ENCODE data around the gene MTARC2. TPM values are rescaled to one million over a fixed set of nuclear protein-coding genes. Genes with fewer than 3 reads are reported as not detected.
"Not testable (repeated sequence)": the region's sequence is repeated elsewhere in the genome, so short reads cannot be mapped to it uniquely, and the experiment has no call there.

MTARC2 gene
- total and polyA plus RNA-seq, 8 donors = 41.2 to 84.3 (median 80.9) TPM

DNA sequence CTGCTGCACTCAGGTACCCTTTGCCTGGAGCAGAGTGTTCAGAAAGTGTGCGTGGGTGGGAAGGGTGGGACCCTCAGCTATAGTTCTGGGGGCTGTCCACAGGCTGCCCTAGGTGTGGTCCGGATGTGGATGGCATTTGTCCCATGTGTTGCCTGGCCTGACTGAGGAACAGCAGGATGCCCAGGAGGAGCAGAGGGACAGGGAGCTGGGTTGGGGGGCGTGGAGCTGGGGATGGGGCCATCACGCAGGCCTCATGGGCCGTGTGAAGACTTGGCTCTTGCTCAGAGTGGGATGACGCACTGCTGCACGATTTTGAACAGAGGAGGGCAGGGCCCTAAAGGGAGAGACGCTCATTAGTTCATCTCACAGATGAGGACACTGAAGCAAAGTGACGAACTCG, 41.0 kb upstream of the MTARC2 start:
- Histone ChIP-seq H3K4me3 (no peak overlapping the region), H3K27me3 (no peaks in the 10 kb centered on the region), H3K36me3 (no peaks in the 10 kb centered on the region), H3K27ac (no peak overlapping the region), H3K9me3 (no peaks in the 10 kb centered on the region), H3K4me1 (no peaks in the 10 kb centered on the region)
- DNase-seq (peak in 1 of 4 donors; percentile 61), ATAC-seq (no peak)
- TF ChIP-seq, protein P1, sequence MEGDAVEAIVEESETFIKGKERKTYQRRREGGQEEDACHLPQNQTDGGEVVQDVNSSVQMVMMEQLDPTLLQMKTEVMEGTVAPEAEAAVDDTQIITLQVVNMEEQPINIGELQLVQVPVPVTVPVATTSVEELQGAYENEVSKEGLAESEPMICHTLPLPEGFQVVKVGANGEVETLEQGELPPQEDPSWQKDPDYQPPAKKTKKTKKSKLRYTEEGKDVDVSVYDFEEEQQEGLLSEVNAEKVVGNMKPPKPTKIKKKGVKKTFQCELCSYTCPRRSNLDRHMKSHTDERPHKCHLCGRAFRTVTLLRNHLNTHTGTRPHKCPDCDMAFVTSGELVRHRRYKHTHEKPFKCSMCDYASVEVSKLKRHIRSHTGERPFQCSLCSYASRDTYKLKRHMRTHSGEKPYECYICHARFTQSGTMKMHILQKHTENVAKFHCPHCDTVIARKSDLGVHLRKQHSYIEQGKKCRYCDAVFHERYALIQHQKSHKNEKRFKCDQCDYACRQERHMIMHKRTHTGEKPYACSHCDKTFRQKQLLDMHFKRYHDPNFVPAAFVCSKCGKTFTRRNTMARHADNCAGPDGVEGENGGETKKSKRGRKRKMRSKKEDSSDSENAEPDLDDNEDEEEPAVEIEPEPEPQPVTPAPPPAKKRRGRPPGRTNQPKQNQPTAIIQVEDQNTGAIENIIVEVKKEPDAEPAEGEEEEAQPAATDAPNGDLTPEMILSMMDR (IDR thresholded peaks at IDR 0.05) = no peak
- intact Hi-C loops (cut with DNase I) = no loop called here

DNA sequence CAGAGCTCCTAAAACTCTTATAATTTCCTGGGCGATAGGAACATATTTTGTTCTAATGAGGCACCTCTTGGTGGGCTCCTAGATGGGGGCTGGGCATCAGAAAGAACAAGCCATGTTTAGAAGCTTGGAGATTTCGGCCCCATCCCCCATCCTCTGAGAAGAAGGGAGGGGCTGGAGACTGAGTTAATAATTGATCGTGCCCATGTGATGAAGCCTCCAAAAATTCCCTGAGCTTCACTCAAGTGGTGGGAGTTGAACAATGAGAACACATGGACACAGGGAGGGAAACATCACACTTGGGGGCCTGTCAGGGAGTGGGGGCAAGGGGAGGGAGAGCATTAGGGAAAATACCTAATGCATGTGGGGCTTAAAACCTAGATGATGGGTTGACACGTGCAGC, 39.9 kb upstream of the MTARC2 start:
- ATAC-seq = no peak
- TF ChIP-seq, protein P1 (IDR thresholded peaks at IDR 0.05) = no peak
- H3K4me3 ChIP-seq = no peak overlapping the region
- H3K36me3 ChIP-seq = no peaks in the 10 kb centered on the region
- no peak overlapping the region for H3K27ac ChIP-seq
- no peak for DNase-seq
- H3K27me3 ChIP-seq = no peaks in the 10 kb centered on the region
- intact Hi-C loops (cut with DNase I) = no loop called here
- no peaks in the 10 kb centered on the region for H3K9me3 ChIP-seq
- no peaks in the 10 kb centered on the region for H3K4me1 ChIP-seq

DNA sequence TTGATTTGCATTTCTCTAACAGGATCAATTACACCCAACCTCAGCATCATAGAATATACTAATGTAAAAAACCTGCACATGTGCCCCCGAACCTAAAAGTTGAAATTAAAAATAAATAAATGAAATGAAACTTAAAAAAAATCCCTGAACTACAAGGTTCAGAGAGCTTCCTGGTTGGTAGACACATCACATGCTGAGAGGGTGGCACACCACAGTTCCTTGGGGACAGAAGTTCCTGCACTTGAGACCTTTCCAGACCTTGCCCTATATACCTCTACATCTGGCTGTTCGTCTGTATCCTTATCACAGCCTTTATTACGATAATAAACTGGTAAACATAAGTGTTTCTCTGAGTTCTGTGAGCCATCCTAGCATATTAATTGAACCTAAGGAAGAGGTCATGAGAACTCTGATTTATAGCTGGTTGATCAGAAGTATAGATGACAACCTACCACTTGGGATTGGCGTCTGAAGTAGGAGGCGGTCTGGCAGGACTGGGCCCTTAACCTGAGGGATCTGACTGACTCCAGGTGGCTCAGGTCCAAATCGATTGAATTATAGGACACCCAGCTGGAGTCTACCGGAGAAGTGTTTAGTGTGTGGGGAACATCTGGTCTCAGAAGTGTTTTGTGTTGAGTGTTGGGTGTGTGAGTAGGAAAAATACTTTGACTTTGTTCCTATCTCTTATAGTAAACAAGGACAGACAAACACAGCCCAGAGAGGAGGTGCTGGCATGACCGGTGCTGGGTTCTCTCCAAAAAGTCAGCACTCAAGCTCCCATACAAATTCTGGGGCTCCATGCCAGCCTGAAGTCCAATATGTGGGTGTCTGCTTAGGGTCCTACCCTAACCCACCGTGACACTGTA, 39.0 kb upstream of the MTARC2 start:
- intact Hi-C loops (cut with DNase I) = no loop called here
- Histone ChIP-seq H3K4me1 (no peaks in the 10 kb centered on the region), H3K36me3 (no peaks in the 10 kb centered on the region), H3K4me3 (no peak overlapping the region), H3K27me3 (no peaks in the 10 kb centered on the region), H3K9me3 (no peaks in the 10 kb centered on the region), H3K27ac (no peak overlapping the region)
- ATAC-seq (no peak), DNase-seq (no peak)
- TF ChIP-seq, protein P1 (IDR thresholded peaks at IDR 0.05) = no peak

DNA sequence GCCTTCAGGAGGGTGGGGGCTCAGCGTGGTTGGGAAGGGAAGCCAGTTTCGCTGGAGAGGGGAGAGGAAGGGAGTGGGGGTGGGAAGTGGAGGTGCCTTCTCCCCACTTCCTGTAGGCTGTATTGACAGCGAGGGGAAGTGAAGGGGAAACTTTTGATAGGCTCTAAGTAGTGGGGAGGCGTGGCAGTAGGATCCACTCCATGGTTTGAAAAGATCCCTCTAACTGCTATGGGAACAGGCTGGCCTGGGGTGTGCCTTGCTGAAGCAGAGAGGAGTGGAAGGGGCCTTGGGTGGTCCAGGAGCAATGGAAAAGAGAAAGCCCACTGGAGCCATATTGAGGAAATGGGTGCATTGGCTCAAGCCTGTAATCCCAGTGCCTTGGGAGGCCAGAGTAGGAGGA, 37.8 kb upstream of the MTARC2 start:
- Histone ChIP-seq H3K36me3 (no peaks in the 10 kb centered on the region), H3K27me3 (no peaks in the 10 kb centered on the region), H3K9me3 (peaks cover 0 to 2% of the 10 kb centered on the region in 2 donors), H3K27ac (no peak overlapping the region), H3K4me3 (no peak overlapping the region), H3K4me1 (no peaks in the 10 kb centered on the region)
- DNase-seq (no peak), ATAC-seq (no peak)
- TF ChIP-seq, protein P1 (IDR thresholded peaks at IDR 0.05) = no peak
- intact Hi-C loops (cut with DNase I) = no loop called here

DNA sequence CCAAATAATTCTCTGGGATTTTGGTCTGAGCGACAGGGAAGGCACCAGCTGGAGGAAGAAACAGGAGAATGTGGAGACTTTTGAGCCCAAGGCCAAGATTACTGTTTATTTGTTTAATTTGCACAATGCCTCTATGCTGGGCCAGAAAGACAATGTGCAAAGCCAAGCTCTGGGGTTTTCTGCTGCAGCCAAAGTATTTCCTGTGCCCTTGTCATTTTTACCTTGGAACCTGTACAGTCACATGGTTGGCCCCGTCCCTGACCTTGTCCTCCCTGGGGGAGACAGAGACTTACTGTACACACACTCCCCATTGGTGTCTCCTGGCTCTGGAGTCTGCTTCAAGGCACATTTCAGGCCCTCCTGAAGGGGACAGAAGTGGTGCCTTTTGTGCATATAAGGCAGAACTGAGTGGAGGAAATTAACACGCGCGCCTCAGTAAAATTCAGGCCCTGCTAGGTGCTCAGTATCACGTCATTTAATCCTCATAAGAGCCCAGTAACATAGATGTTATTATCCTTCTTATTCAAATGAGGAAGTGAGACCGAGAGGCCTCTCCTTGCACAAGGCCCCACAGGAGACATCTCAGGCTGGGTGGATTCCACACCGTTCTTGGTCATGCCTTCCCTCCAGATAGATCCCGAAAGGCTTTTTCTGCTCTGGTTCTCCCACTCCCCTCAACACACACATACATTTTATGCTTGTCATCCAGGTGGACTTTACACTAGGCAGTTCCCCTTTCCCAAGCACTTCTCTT, 36.9 kb upstream of the MTARC2 start:
- Histone ChIP-seq H3K36me3 (no peaks in the 10 kb centered on the region), H3K4me3 (no peak overlapping the region), H3K27me3 (no peaks in the 10 kb centered on the region), H3K9me3 (peaks cover 0 to 10% of the 10 kb centered on the region in 2 donors), H3K27ac (no peak overlapping the region), H3K4me1 (no peaks in the 10 kb centered on the region)
- TF ChIP-seq, protein P1 (IDR thresholded peaks at IDR 0.05) = no peak
- no peak for ATAC-seq
- DNase-seq = peak in 1 of 4 donors; percentile 20
- intact Hi-C loops (cut with DNase I) = no loop called here

DNA sequence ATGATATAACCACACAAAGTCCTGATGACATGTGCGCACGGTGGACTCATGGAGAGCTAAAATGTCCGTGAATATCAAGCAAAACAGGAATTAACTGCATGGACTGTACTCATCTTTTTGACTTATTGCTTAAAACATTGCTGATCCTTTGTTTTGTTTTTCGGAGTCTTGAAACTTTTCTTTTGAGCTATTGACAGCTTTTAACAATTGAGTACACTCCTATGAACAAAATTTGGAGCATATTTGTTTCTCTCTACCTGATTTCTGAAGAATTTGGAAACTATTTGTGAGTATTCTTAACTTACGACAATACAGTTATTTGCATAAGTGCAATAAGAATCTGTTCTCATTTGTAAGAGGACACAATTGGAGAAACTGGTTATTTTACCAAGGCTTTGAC, 32.1 kb upstream of the MTARC2 start:
- peaks cover 0 to 14% of the 10 kb centered on the region in 2 donors for H3K9me3 ChIP-seq
- H3K4me1 ChIP-seq; intact Hi-C loops (cut with DNase I); H3K4me3 ChIP-seq; H3K36me3 ChIP-seq; ATAC-seq; DNase-seq; H3K27me3 ChIP-seq; H3K27ac ChIP-seq: not testable (repeated sequence)
